ENCODE results near the gene GAPVD1. TPM values are rescaled to one million over a fixed set of nuclear protein-coding genes. Genes with fewer than 3 reads are reported as not detected.
A peak's percentile ranks its signal among the peaks of the same experiment; 100 is the strongest.

GAPVD1 gene
- total and polyA plus RNA-seq, 4 donors = 6.5 to 67.7 (median 35.9) TPM

- 73 to 78% methylated on average over 22 to 23 of the region's 23 CpGs for WGBS, 2 donors
- Histone ChIP-seq H3K36me3 (ENCODE audit: control insufficient read depth in 1 of 2, insufficient read depth in 2 of 2, low read length in 1 of 2) (no peaks in the 10 kb centered on the region), H3K9me3 (ENCODE audit: control insufficient read depth, low read length) (no peaks in the 10 kb centered on the region), H3K27ac (ENCODE audit: low read depth in 1 of 2, low read length in 2 of 2) (no peak overlapping the region), H3K27me3 (ENCODE audit: control insufficient read depth in 1 of 2, insufficient read depth in 2 of 2, low read length in 1 of 2) (no peaks in the 10 kb centered on the region), H3K4me1 (ENCODE audit: control insufficient read depth in 1 of 2, insufficient read depth in 2 of 2, low read length in 2 of 2) (no peaks in the 10 kb centered on the region), H3K4me3 (ENCODE audit: low read length in 2 of 2) (no peak overlapping the region)
- intact Hi-C loops (cut with DNase I) = no loop called here
- ATAC-seq (ENCODE audit: low FRiP score) (no peak), DNase-seq (peak in 1 of 2 donors; percentile 12)
Measured at GRCh38 chr9:125415583-125416460, 154.2 kb downstream of the GAPVD1 start.

GRCh38 chr9:125416517-125416916 lies 154.9 kb downstream of the GAPVD1 start:
- Histone ChIP-seq H3K36me3 (ENCODE audit: control insufficient read depth in 1 of 2, insufficient read depth in 2 of 2, low read length in 1 of 2) (no peaks in the 10 kb centered on the region), H3K27me3 (ENCODE audit: control insufficient read depth in 1 of 2, insufficient read depth in 2 of 2, low read length in 1 of 2) (no peaks in the 10 kb centered on the region), H3K9me3 (ENCODE audit: control insufficient read depth, low read length) (no peaks in the 10 kb centered on the region), H3K4me1 (ENCODE audit: control insufficient read depth in 1 of 2, insufficient read depth in 2 of 2, low read length in 2 of 2) (no peaks in the 10 kb centered on the region), H3K4me3 (ENCODE audit: low read length in 2 of 2) (no peak overlapping the region), H3K27ac (ENCODE audit: low read depth in 1 of 2, low read length in 2 of 2) (no peak overlapping the region)
- intact Hi-C loops (cut with DNase I) = no loop called here
- WGBS, 2 donors = 73 to 81% methylated on average over 8 of the region's 8 CpGs
- ATAC-seq (ENCODE audit: low FRiP score) (no peak), DNase-seq (no peak)

Other genes with a start within 250 kb of the GAPVD1 start
- 10 to 100 TPM in 1 of 2 donors, 1 to 10 TPM in 1; 7.9 to 13.9 TPM for gene SCAI, start 118.3 kb upstream of the GAPVD1 start, total RNA-seq
- gene SCAI, start 118.3 kb upstream of the GAPVD1 start, polyA plus RNA-seq = 1 to 10 TPM in 1 of 2 donors, under 1 TPM in 1; 0.50 to 3.1 TPM
- gene PPP6C, start 72.0 kb upstream of the GAPVD1 start, total RNA-seq = 10 to 100 TPM; 36.0 to 47.0 TPM
- 10 to 100 TPM; 22.5 to 26.9 TPM for gene PPP6C, start 72.0 kb upstream of the GAPVD1 start, polyA plus RNA-seq
- 10 to 100 TPM; 14.3 to 15.4 TPM for gene RABEPK, start 61.3 kb upstream of the GAPVD1 start, total RNA-seq
- 10 to 100 TPM; 12.9 to 30.4 TPM for gene RABEPK, start 61.3 kb upstream of the GAPVD1 start, polyA plus RNA-seq
- gene HSPA5, start 20.5 kb upstream of the GAPVD1 start, total RNA-seq = 100 to 1,000 TPM; 195 to 260 TPM
- 10 to 100 TPM; 87.9 to 97.8 TPM for gene HSPA5, start 20.5 kb upstream of the GAPVD1 start, polyA plus RNA-seq

Data from aorta (tissue), 5 donors.